GM18511 (cell line): Measurements from ENCODE around the gene NDUFS6.

Source experiments
- ATAC-seq: cut with Tn5 transposase; IDR thresholded peaks from one replicate; pipeline ENCODE4 v1.9.1; 2021; ENCODE audit warnings: mild to moderate bottlenecking, moderate library complexity; ENCODE audit not compliant: unreplicated experiment

Gene NDUFS6

GRCh38 chr5:1801222-1801966 lies at the start of gene NDUFS6:
NDUFS6 (plus strand) TSS chr5:1801407; CDS start chr5:1801418, 11 bp downstream.
- peak; percentile 68 for ATAC-seq

DNA sequence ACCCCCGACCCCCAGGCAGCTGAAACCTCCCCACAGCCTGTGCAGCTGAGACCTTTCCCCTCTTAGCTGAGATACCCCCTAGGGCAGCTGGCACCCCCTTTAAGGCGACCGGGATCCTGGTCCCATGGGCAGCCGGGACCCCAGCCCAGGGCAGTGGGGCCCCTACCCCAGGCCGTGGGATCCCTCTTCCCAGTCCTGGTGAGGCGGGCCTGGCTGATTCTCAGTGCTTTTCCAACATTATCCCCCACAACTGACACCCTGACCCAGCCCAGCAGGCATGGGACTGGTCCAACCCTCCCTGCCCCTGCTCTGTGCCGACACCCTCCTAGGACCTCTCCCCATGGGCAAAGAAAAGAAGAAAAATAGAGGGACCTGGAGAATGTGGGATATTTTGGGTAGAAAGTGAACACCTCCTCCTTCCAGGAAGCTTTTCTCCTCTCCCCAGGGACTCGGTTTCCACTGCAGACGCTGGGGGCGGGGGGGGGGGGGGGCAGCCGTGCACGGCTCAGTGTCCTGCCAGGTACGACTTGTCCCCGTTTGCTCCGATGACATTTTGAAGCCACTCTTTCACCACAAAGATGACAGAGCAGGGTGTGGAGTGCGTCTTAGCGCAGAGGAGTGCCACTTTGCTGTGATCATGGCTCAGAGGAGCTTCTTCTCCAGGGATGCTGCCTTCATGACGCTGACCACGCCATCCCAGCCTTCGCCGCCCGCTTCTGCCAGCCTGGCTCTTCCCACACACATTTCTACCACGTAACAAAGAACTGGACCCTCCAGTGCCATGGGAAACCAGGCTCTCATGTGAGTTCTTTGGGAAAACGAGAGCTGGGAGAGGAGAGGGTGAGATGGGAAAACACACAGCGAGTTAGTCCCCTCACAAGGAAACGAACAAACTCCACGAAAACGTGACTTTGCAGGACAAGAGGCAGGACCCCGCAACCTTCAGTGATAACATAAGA lies 49.1 kb upstream of the NDUFS6 start:
- ATAC-seq: no peak

- ATAC-seq: no peak
Measured at GRCh38 chr5:1752881-1753280, 48.3 kb upstream of the NDUFS6 start.

GRCh38 chr5:1753490-1753889 lies 47.7 kb upstream of the NDUFS6 start:
- ATAC-seq: no peak

GRCh38 chr5:1754531-1755220 lies 46.5 kb upstream of the NDUFS6 start:
- no peak for ATAC-seq

DNA sequence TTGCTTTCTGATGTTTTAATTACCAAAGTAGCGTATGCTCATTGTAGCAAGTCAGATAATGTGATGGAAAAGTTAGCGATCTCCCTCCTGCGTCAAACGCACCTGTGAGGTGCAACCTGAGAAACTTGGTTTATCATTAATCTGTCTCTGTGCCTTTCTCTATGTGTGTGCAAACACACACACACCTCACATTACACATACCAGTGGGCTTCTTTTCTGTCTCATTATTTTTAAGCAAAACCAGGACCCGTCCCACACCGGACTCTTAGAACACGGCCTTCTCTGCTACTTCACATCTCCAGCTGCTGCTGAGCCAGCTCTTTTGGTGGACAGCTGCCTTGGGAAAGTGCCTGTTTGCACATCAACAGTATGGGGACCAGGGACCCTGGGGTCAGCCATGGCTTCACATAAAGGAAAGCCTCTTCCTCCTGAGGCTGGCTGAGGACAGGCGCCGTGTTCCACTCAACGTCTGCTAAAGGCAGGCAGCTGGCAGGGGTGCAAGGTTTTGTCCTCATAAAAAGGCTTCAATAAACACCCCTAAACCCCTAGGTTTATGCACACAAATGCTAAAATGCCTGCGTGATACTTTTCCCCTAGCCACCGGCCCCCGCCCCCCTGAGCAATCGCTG lies 45.8 kb upstream of the NDUFS6 start:
- ATAC-seq: no peak

DNA sequence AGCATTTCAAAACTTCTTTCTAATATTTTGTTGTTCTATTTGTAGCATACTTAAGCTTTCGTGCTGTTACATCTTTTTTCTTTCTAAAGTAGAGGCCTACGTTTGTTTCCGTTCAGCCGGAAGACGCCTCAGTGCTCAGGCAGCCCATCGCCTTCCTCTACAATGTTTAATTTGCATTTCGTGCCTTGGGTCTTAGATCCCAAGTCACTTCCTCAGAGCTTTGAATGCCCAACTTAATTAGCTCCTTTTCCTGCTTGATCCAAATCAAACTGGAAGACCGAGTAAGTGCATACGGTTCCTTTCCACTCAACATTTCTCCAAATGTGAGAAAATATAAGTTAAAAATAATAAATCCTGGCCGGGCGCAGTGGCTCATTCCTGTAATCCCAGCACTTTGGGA lies 44.7 kb upstream of the NDUFS6 start:
- ATAC-seq: no peak

GRCh38 chr5:1757511-1757910 lies 43.7 kb upstream of the NDUFS6 start:
- no peak for ATAC-seq

GRCh38 chr5:1758574-1758973 lies 42.6 kb upstream of the NDUFS6 start:
- no peak for ATAC-seq

DNA sequence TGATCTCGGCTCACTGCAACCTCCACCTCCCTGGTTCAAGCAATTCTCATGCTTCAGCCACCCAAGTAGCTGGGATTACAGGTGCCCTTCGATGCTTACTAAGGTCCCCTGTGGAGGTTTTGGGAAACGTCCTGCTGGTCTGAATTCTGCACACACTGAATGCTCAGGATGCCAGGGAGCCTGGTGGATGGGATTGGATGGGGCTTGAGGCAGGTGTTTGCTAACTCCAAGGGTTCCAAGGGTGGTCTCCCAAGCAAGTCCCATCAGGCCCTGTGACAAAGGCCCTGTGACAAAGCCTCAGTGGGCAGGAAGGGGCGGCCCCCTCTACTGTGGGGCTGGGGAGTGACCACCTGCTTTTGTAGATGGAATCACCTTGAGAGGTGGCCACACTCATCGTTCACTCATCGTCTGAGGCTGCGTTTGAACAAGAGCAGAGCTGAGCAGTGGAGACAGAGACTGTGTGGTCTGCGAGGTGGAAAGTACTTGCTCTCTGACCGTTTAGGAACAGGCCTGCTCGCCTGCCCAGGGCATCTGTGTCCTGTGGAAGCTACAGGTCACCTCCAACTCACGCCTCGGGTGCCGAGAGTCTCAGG lies 41.7 kb upstream of the NDUFS6 start:
- no peak for ATAC-seq

GRCh38 chr5:1760231-1760630 lies 41.0 kb upstream of the NDUFS6 start:
- ATAC-seq: no peak

DNA sequence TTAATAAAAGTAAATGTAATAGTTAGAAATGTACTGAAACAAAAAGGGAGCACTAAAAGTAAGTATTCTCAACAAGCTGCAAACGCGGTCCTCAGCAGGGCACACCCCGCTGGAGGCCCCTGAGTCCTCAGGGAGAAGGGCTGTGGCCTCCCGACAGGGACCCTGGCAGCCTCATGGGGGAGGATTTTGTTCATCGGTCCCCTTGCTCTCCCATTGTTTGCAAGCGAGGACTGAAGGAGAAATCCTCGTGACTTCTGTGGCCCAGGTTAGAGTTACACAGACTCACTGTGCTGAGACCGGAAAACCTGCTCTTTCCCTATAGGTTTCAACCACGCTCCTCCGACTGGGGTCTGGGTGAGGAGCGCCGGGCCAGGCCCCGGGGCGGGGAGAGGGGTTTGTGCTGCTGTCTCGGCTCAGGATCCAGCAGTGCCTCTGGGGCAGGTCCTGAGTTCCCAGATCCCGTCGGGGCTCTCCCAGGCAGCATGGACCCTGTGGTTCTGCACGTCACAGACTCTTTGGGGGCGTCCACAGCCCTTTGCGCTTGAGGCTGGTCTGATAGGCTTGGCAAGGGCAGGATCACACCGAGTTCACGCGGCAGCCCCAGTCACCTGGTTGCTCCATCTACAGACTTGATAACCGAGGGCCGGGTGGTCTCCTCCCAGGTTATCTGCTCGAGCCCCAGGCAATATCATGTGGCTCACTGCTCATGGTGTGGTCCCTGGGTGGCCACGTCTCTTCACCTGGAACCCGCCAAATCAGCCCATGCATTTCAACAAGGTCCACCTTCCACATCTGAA lies 40.4 kb upstream of the NDUFS6 start:
- no peak for ATAC-seq

GRCh38 chr5:1761453-1761755 lies 39.8 kb upstream of the NDUFS6 start:
- ATAC-seq: no peak

- ATAC-seq: no peak
Measured at GRCh38 chr5:1762121-1762882, 38.9 kb upstream of the NDUFS6 start.

DNA sequence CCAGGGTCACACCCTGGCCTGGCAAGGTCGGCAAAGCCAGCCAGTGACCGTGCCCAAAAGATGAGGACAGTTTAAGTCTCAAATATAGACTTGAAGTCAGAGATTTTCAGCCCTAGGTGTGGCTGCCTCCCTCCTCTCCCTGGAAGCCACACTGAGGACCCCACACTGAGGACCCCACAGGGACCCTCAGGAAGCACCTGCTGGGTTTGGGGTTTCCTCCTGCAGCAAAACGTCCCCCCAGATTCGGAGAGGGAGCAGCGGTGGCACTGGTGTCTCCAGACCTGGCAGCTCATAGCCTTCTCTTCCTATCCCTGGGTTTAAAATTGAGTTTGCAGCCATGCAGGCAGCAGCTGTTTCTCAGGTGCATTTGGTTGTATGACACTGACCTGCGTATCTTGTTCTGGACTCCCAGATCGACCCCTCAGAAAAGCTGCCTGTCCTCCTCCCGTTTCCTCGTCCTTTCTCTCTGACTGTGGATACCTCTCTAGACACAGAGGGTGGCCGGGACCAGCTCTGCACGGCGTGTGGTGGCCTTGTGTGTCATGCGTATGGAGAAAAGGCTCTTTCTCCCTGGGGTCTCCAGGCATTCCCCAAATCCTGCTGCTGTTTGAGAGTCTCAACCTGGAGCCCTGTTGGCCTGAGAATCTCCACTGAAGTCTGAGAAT lies 38.2 kb upstream of the NDUFS6 start:
- no peak for ATAC-seq

- ATAC-seq: no peak
Measured at GRCh38 chr5:1763548-1763911, 37.7 kb upstream of the NDUFS6 start.

GRCh38 chr5:1763960-1764605 lies 37.1 kb upstream of the NDUFS6 start:
- ATAC-seq: no peak

DNA sequence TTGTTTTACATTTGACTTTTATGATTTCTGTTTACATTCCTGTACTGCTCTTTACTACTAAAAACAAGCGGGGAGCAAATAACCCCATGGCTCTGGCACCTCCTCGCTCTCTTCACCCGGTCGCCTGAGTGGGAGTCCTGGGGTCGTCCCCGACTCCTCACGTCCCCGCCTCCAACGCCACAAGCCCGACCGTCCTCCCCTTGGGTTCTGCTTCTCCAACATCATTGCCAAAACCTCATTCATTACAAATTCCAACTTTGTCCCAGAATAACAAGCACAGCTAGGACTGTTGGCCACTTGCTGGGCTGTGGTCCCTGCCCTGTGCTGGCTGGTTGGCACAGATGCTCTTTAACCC lies 36.6 kb upstream of the NDUFS6 start:
- no peak for ATAC-seq
